ENCODE measurements around the gene KLHDC10. TPM values are rescaled to one million over a fixed set of nuclear protein-coding genes. Genes with fewer than 3 reads are reported as not detected.

KLHDC10 gene
- total RNA-seq, 1 donor from 2014 or later, result 33.8 TPM

GRCh38 chr7:130151591-130152492 lies 81.5 kb downstream of the KLHDC10 start:
- Mint-ChIP-seq H3K9me3 (peaks cover 2% of the 10 kb centered on the region), H3K27me3 (ENCODE audit: low read depth) (no peaks in the 10 kb centered on the region), H3K36me3 (ENCODE audit: low read depth) (peaks cover 9% of the 10 kb centered on the region), H3K27ac (ENCODE audit: unreplicated experiment) (no peak overlapping the region), H3K4me3 (no peak overlapping the region), H3K4me1 (no peaks in the 10 kb centered on the region)
- DNase-seq (ENCODE audit: low read depth, low spot score), result no peak
- TF ChIP-seq, protein P1, sequence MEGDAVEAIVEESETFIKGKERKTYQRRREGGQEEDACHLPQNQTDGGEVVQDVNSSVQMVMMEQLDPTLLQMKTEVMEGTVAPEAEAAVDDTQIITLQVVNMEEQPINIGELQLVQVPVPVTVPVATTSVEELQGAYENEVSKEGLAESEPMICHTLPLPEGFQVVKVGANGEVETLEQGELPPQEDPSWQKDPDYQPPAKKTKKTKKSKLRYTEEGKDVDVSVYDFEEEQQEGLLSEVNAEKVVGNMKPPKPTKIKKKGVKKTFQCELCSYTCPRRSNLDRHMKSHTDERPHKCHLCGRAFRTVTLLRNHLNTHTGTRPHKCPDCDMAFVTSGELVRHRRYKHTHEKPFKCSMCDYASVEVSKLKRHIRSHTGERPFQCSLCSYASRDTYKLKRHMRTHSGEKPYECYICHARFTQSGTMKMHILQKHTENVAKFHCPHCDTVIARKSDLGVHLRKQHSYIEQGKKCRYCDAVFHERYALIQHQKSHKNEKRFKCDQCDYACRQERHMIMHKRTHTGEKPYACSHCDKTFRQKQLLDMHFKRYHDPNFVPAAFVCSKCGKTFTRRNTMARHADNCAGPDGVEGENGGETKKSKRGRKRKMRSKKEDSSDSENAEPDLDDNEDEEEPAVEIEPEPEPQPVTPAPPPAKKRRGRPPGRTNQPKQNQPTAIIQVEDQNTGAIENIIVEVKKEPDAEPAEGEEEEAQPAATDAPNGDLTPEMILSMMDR (conservative IDR thresholded peaks at IDR 0.05), result no peak

- no peak overlapping the region for H3K27ac Mint-ChIP-seq (ENCODE audit: unreplicated experiment)
- H3K9me3 Mint-ChIP-seq, result peaks cover 2% of the 10 kb centered on the region
- H3K36me3 Mint-ChIP-seq (ENCODE audit: low read depth), result peaks cover 15% of the 10 kb centered on the region
- H3K4me3 Mint-ChIP-seq, result no peak overlapping the region
- no peak for DNase-seq (ENCODE audit: low read depth, low spot score)
- H3K4me1 Mint-ChIP-seq, result no peaks in the 10 kb centered on the region
- no peaks in the 10 kb centered on the region for H3K27me3 Mint-ChIP-seq (ENCODE audit: low read depth)
- TF ChIP-seq, protein P1 (conservative IDR thresholded peaks at IDR 0.05), result no peak
Measured at GRCh38 chr7:130152493-130153210, 82.3 kb downstream of the KLHDC10 start.

GRCh38 chr7:130153211-130153908 lies 83.0 kb downstream of the KLHDC10 start:
- DNase-seq (ENCODE audit: low read depth, low spot score), result no peak
- H3K4me3 Mint-ChIP-seq, result no peak overlapping the region
- no peaks in the 10 kb centered on the region for H3K4me1 Mint-ChIP-seq
- peaks cover 2% of the 10 kb centered on the region for H3K9me3 Mint-ChIP-seq
- no peak overlapping the region for H3K27ac Mint-ChIP-seq (ENCODE audit: unreplicated experiment)
- TF ChIP-seq, protein P1 (conservative IDR thresholded peaks at IDR 0.05), result no peak
- H3K27me3 Mint-ChIP-seq (ENCODE audit: low read depth), result no peaks in the 10 kb centered on the region
- peaks cover 22% of the 10 kb centered on the region for H3K36me3 Mint-ChIP-seq (ENCODE audit: low read depth)

DNA sequence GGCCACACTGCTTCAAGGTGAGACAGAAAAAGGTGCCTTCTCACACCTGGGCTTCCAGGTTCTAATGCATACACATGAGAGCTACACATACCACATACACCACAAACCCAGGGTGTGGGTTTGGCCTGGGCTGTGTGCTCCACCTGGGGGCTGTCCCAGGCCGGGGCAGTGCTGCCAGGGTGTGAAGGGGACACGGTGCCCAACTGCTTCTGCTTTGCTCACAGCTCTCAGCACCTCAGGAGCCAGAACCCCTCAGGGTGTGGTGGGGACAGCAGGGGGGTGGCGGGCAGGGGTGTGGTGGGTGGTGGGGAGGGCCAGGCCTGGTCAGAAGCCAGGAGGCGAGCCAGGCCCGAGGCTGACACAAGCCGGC lies 83.8 kb downstream of the KLHDC10 start:
- TF ChIP-seq, protein P1 (conservative IDR thresholded peaks at IDR 0.05), result no peak
- Mint-ChIP-seq H3K9me3 (peaks cover 2% of the 10 kb centered on the region), H3K36me3 (ENCODE audit: low read depth) (peaks cover 27% of the 10 kb centered on the region), H3K4me3 (no peak overlapping the region), H3K27me3 (ENCODE audit: low read depth) (no peaks in the 10 kb centered on the region), H3K27ac (ENCODE audit: unreplicated experiment) (no peak overlapping the region), H3K4me1 (no peaks in the 10 kb centered on the region)
- DNase-seq (ENCODE audit: low read depth, low spot score), result no peak

- TF ChIP-seq, protein P1 (conservative IDR thresholded peaks at IDR 0.05), result peak; percentile 47
- no peak overlapping the region for H3K4me3 Mint-ChIP-seq
- no peak for DNase-seq (ENCODE audit: low read depth, low spot score)
- peaks cover 2% of the 10 kb centered on the region for H3K9me3 Mint-ChIP-seq
- no peaks in the 10 kb centered on the region for H3K27me3 Mint-ChIP-seq (ENCODE audit: low read depth)
- no peak overlapping the region for H3K27ac Mint-ChIP-seq (ENCODE audit: unreplicated experiment)
- H3K4me1 Mint-ChIP-seq, result no peaks in the 10 kb centered on the region
- peaks cover 32% of the 10 kb centered on the region for H3K36me3 Mint-ChIP-seq (ENCODE audit: low read depth)
Measured at GRCh38 chr7:130154501-130155317, 84.4 kb downstream of the KLHDC10 start.
